SK-N-DZ (cell line): ENCODE data around the gene SLC2A11. TPM values are rescaled to one million over a fixed set of nuclear protein-coding genes. Genes with fewer than 3 reads are reported as not detected.

ENCODE experiments used
- DNase-seq: peaks from one replicate; pipeline ENCODE4 v3.0.0-alpha.2; 2015; ENCODE audit warnings: low spot score
- polyA plus RNA-seq, 2 experiments: library from polyadenylated mRNA; depleted of rRNA; stranded (reverse); fragments of >200 nt; gene quantifications; 2 replicates each; pipeline ENCODE4 v1.2.3, GENCODE V29; 2014

SLC2A11 gene, protein sequence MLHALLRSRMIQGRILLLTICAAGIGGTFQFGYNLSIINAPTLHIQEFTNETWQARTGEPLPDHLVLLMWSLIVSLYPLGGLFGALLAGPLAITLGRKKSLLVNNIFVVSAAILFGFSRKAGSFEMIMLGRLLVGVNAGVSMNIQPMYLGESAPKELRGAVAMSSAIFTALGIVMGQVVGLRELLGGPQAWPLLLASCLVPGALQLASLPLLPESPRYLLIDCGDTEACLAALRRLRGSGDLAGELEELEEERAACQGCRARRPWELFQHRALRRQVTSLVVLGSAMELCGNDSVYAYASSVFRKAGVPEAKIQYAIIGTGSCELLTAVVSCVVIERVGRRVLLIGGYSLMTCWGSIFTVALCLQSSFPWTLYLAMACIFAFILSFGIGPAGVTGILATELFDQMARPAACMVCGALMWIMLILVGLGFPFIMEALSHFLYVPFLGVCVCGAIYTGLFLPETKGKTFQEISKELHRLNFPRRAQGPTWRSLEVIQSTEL
- 16.8 and 28.5 TPM in 2 replicates for polyA plus RNA-seq (2014; cell fraction: cytosol; rRNA removed)
- 43.3 and 56.5 TPM in 2 replicates for polyA plus RNA-seq (2014; cell fraction: nucleus; rRNA removed)

- DNase-seq = peak; percentile 99
These were observed at the start of gene SLC2A11 for GRCh38 chr22:23857606-23858483. SLC2A11 (plus strand) TSS chr22:23857875; CDS start chr22:23858000, 125 bp downstream.

GRCh38 chr22:23812378-23812777, 45.3 kb upstream of the SLC2A11 start:
- DNase-seq = no peak

GRCh38 chr22:23815541-23816155, 42.0 kb upstream of the SLC2A11 start:
- DNase-seq = no peak

DNA sequence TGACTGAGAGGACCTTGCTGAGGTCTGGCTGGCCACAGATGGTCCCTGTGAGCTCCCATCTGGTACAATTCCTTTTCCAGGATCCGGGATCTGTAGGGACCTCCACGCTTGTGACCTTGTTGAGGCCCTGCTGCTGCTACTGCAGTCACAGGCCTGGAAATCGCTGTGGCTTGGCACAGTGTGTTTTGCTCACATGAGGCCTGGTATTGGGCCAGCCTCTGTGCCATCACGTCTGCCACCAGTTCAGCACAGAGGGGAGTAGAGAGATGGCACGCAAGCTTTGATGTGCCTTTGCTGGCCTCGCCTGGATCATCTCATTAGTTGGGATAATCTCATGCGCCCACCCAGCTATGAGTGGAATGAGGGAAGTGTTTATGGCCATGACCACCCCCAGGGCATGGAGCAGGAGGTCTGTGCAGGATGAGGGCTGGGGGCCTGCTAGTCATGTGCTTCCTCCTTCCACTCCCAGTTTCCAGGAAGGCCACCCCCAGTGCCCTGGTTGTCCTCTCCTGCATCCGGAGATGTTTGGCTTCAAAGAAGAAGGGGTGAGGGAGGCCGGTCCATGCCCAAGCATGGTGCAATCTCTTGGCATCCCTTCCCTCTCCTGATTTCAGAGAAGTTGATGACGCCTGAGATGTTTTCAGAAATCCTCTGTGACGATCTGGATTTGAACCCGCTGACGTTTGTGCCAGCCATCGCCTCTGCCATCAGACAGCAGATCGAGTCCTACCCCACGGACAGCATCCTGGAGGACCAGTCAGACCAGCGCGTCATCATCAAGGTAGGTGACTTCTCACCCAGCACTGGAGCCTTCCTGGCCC, 41.3 kb upstream of the SLC2A11 start:
- no peak for DNase-seq

GRCh38 chr22:23817146-23817545, 40.5 kb upstream of the SLC2A11 start:
- no peak for DNase-seq

DNA sequence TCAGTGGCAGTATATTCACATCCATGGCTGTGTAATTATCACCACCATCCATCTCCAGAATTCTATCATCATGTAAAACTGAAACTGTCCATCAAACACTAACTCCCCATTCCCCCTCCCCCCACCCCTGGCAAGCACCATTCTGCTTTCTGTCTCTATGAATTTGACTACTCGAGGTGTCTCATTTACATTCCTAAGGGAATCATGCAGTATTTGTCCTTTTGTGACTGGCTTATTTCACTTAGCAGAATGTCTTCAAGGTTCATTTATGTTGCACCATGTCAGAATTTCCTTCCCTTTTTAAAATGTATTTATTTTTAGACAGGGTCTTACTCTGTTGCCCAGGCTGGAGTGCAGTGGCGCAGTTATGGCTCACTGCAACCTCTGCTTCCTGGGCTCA, 39.1 kb upstream of the SLC2A11 start:
- no peak for DNase-seq

- no peak for DNase-seq
These were observed 36.9 kb upstream of the SLC2A11 start for GRCh38 chr22:23820748-23821211.

GRCh38 chr22:23822101-23822671, 35.5 kb upstream of the SLC2A11 start:
- no peak for DNase-seq

- no peak for DNase-seq
These were observed 34.3 kb upstream of the SLC2A11 start for GRCh38 chr22:23823331-23823791.

DNA sequence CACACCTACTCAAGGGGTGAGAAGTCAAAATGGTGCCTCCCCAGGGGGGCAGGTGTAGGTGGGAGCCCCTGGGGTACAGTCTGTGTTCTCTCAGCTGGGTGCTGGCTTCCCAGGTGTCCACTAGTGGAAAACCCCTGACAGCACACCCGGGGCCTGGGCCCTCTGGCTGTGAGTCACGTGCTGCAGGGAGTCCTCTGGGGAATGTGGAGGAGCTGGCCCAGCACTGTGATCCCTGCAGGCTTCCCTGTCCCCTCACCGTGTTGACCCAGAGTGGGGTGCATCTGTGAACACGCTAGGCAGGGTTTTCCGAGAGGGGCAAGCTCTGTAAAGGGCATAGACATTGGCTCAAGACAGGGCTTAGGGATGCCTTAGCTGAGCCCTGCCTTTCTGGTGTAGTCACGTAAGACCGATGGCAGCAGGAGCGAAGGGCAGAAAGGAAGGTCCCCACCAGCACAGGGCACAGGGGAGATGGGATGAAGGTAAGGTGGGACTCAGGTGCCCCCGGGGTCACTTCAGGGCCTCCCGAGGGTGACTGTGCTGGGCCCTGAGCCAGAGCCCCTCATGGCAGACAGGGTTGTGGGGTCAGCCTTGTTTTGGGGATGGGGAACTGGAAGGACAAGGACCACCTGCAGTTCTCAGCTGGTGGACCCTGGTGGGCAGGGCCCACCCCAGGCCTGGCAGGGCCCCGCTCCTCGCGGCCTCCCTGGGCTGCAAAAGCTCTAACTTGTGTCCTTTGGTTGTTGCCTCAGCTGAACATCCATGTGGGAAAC, 33.0 kb upstream of the SLC2A11 start:
- DNase-seq = no peak

- DNase-seq = no peak
These were observed 32.3 kb upstream of the SLC2A11 start for GRCh38 chr22:23825246-23825905.

- peak; percentile 75 for DNase-seq
These were observed 30.9 kb upstream of the SLC2A11 start for GRCh38 chr22:23826510-23827350.

DNA sequence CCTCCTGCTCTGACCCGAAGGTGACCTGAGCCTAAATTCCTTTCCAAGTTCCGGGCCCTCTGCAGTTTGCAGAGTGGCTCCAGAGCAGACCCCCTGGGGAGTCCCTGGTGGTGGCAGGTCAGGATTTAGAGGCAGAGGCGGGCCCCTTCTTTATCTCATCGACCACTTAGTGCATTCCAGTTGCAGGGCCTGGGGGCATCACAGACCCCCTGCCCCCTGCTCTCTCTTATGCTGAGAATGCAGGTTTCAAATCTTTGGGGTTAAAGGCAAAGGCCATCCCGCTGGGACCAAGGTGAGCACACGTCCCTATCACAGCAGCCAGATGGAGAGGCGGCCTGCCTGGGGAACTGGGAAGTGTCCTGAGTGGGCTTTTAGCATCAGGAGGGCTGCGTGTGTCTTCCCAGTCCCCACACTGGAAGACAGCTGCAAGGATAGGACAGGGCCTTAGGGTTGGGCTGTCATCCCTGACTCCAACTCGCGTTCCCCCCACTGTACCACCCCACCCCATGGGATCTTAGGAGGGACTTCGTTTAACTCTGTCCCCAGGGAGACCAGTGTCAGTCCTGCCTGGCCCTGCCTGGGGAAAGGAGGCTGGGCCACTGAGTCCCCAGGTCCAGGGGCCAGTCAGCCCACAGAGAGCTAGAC, 30.2 kb upstream of the SLC2A11 start:
- DNase-seq = no peak

GRCh38 chr22:23828800-23829680, 28.6 kb upstream of the SLC2A11 start:
- no peak for DNase-seq

GRCh38 chr22:23829845-23830372, 27.8 kb upstream of the SLC2A11 start:
- no peak for DNase-seq

GRCh38 chr22:23831261-23831660, 26.4 kb upstream of the SLC2A11 start:
- DNase-seq = no peak
